ENCODE results near the gene SPHKAP.

DNA sequence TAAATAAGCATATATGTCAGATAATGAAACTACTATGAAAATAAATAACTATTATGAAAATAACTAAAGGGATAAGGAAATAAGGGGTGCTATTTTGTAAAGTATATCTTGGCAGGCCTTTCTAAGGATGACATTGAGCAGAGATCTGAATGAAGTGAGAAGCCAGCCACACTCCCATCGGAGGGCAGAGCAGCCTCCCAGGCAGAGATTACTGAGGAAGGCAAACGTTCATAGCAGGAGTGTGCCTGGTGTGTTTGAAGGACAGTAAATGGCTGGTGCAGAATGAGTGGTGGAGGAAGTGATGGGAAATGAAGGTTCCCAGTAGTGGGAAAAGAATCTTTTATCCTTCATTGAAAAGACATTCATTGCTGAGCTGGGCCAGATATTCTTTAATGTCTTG lies 62.5 kb downstream of the SPHKAP start:
- TF ChIP-seq, protein P1, sequence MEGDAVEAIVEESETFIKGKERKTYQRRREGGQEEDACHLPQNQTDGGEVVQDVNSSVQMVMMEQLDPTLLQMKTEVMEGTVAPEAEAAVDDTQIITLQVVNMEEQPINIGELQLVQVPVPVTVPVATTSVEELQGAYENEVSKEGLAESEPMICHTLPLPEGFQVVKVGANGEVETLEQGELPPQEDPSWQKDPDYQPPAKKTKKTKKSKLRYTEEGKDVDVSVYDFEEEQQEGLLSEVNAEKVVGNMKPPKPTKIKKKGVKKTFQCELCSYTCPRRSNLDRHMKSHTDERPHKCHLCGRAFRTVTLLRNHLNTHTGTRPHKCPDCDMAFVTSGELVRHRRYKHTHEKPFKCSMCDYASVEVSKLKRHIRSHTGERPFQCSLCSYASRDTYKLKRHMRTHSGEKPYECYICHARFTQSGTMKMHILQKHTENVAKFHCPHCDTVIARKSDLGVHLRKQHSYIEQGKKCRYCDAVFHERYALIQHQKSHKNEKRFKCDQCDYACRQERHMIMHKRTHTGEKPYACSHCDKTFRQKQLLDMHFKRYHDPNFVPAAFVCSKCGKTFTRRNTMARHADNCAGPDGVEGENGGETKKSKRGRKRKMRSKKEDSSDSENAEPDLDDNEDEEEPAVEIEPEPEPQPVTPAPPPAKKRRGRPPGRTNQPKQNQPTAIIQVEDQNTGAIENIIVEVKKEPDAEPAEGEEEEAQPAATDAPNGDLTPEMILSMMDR (IDR thresholded peaks at IDR 0.05) = no peak
- no peak for TF ChIP-seq POLR2A (IDR thresholded peaks at IDR 0.05)

Data from thyroid gland (tissue), 4 donors.